HG03457 (cell line): Measurements from ENCODE around the gene NRF1.
"Not testable (repeated sequence)": the region's sequence is repeated elsewhere in the genome, so short reads cannot be mapped to it uniquely, and the experiment has no call there.

Experiments
- ATAC-seq: cut with Tn5 transposase; IDR thresholded peaks from one replicate; pipeline ENCODE4 v1.9.1; 2021; ENCODE audit warnings: moderate number of reproducible peaks; ENCODE audit not compliant: unreplicated experiment

The NRF1 gene

GRCh38 chr7:129644634-129645230 lies 33.2 kb downstream of the NRF1 start:
- ATAC-seq: no peak

DNA sequence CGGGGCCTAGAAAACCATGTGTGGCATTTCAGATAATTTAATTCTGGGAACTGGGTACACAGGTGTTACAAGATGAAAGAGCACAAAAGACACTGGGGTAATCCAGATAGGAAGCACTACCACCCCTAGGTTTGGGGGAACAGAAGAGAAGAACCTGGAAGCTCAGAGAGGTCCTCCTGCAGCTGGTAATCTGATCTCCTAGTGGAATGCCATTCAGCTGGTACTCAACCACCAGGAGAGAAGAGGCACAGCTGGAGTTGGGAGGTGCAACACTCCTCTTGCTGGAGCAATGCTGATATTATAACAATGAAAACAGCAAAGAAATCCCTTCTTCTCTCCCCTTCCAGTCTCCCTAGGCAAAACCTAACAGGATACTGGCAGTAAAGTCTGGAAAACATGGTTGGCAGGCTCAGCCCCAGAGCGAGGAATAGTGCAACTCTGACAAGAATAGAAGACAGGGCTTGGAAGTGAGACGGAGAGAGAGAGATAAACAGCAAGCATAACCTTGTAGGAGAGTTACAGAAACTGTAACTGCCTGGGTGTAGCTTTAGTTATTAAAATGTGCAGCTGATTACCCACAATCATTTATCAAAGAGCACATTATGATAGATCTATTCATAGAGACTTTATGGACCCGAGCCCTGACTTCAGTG lies 35.0 kb downstream of the NRF1 start:
- no peak for ATAC-seq

- no peak for ATAC-seq
Observed at GRCh38 chr7:129649128-129649690, 37.7 kb downstream of the NRF1 start.

- no peak for ATAC-seq
Observed at GRCh38 chr7:129650056-129650758, 38.7 kb downstream of the NRF1 start.

DNA sequence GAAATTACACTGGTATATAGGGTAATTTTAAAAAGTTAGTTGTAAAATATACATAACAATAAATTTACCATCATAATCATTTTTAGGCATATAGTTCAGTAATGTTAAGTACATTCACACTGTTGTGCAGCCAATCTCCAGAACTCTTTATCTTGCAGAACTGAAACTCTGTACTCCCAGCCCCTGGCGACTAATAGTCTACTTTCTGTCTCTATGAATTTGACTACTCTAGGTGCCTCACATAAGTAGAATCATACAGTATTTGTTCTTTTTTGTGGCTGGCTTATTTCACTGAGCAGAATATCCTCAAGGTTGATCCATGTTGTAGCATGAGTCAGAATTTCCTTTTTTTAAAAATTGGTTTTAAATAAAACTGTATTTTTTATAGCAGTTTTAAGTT lies 41.4 kb downstream of the NRF1 start:
- peak; percentile 61 for ATAC-seq

DNA sequence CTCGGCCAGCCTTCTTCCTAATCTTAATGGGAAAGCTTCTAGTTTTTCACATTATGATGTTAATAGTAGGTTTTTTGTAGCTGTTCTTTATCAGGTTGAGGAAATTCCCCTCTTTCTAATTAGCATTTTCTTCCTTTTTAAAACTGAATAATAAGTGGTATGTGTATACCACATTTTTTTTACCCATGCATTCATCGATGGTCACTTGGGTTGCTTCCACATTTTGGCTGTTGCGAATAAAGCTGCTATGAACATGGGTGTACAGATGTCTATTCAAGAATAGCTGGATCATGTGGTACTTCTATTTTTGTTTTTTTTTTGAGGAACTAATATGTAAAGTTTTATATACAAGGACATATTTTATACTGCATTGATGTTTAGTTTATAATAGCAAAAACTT lies 44.3 kb downstream of the NRF1 start:
- ATAC-seq: no peak

DNA sequence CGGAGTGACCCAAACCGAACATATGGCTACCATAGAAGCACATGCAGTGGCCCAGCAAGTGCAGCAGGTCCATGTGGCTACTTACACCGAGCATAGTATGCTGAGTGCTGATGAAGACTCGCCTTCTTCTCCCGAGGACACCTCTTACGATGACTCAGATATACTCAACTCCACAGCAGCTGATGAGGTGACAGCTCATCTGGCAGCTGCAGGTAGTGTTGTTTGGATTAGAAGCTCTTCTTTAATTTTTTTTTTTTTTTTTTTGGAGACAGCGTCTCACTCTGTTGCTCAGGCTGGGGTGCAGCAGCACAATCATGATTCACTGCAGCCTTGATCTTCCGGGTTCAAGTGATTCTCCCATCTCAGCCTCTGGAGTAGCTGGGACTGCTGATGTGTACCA lies 45.8 kb downstream of the NRF1 start:
- ATAC-seq: no peak

DNA sequence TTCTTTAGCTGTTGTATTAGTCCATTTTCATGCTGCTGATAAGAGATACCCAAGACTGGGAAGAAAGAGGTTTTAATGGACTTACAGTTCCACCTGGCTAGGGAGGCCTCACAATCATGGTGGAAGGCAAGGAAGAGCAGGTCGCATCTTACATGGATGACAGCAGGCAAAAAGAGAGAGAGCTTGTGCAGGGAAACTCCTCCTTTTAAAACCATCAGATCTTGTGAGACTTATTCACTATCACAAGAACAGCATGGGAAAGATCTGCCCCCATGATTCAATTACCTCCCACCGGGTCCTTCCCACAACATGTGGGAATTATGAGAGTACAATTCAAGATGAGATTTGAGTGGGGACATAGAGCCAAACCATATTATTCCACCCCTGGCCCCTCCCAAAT lies 48.4 kb downstream of the NRF1 start:
- not testable (repeated sequence) for ATAC-seq

DNA sequence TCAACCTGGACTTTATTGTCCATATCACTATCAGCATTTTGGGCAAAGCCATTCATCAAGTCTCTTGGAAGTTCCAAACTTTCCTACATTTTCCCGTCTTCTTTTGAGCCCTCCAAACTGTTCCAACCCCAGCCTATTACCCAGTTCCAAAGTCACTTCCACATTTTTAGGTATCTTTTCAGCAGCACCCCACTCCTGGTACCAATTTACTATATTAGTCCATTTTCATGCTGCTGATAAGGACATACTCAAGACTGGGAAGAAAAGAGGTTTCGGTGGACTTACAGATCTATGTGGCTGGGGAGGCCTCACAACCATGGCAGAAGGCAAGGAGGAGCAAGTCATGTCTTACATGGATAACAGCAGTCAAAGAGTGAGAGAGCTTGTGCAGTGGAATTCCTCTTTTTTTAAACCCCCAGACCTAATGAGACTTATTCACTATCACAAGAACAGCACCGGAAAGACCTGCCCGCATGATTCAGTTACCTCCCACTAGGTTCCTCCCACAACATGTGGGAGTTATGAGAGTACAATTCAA lies 50.2 kb downstream of the NRF1 start:
- no peak for ATAC-seq

DNA sequence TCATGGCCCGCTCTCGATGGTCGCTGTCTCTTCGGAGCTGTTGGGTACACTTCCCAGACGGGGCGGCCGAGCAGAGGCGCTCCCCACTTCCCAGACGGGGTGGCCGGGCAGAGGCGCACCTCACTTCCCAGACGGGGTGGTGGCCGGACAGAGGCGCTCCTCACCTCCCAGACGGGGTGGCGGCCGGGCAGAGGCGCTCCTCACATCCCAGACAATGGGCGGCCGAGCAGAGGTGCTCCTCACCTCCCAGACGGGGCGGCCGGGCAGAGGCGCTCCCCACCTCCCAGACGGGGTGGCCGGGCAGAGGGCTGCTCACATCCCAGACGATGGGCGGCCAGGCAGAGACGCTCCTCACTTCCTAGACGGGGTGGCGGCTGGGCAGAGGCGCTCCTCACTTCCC lies 51.7 kb downstream of the NRF1 start:
- ATAC-seq: not testable (repeated sequence)

DNA sequence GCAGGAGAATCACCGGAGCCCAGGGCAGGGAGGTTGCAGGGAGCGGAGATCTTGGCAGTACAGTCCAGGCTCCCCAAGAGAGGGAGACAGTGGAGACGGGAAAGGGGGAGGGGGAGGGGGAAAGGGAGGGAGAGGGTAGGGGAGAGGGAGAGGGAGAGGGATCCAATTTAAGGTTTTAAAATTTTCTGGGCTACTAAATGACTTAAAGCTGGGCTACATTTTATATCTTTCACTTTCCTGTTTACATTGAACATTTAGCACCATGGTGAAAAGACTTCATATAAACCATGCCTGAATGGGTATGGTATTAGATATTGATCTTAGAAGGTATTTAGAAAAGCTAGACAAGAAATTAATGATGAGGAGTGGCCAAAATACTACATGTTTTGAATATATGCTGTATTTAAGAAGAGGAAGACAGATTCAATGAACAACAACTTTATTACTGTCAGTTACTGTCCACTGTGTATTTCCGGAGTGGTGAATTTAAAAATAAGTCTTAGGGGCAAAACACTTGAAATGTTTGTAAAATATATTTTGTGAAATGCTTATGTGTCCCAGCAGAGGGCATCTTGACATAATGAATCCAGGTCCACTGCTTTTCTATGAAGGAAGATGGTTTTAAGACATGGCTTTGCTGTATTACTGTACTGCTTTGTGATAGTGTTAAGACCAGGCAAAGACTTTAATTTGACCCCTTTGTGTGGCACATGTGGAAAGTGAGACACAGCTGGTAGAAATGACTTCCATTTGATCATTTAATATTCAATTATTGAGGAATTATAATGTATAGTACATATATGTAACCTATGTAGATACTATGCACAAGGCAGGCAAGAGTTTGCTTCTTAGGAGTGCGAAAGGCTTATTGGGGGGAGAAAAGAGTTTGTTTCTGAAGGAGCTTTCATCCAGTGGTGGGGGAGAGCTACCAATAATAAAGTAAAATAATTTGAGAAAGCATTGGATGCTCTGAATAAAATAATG lies 52.8 kb downstream of the NRF1 start:
- ATAC-seq: no peak

DNA sequence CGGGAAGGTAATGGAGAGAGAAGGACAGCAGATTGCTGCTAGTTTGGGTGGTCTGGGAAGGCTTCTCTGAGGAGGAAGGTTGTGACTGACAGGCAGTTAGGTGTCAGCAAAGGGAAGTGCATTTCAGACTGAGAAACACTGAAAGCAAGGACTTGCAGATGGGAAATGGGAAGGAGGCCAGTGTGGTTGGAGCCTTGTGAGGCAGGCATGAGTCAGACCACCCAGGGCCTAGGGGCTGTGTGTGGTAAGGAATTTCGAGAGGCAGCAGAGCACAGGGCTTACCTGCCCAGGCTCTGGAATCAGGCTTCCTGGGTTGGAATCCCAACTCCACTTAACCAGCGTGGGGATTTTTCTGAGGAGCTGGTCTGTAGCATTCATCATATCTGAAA lies 53.5 kb downstream of the NRF1 start:
- no peak for ATAC-seq

DNA sequence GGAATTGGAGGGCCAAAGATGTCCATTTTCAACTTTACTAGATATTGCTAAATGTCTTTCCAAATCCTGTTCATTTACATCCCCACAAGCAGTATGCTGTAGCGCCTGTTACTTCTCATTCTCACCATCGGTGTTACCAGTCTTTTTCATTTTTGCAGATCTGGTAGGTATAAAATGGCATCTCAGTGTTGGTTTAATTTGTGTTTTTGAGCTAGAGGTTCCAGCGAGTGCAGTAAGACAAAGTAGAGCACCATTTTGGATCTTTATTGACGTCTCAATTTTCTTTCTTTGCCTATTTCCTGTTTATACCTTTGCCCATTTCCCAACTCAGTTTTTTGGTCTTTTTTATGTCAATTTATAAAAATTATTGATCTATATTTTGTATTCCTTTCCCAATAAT lies 55.6 kb downstream of the NRF1 start:
- no peak for ATAC-seq

- ATAC-seq: no peak
Observed at GRCh38 chr7:129667551-129667950, 56.0 kb downstream of the NRF1 start.

- ATAC-seq: no peak
Observed at GRCh38 chr7:129669901-129670300, 58.4 kb downstream of the NRF1 start.

GRCh38 chr7:129670656-129671055 lies 59.1 kb downstream of the NRF1 start:
- no peak for ATAC-seq

DNA sequence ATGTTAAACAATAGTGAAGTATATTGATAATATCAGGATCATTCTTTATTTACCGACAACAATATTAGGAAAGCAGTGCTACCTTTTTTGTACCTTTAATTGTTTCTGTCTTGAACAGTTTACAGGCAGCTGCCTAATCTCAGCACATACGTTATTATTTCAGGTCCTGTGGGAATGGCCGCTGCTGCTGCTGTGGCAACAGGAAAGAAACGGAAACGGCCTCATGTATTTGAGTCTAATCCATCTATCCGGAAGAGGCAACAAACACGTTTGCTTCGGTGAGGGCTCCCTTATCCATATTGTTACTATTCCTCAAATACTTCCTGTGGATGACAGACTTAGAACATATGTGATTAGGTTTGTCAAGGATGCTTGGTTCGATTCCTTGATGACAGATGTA lies 59.7 kb downstream of the NRF1 start:
- ATAC-seq: no peak

DNA sequence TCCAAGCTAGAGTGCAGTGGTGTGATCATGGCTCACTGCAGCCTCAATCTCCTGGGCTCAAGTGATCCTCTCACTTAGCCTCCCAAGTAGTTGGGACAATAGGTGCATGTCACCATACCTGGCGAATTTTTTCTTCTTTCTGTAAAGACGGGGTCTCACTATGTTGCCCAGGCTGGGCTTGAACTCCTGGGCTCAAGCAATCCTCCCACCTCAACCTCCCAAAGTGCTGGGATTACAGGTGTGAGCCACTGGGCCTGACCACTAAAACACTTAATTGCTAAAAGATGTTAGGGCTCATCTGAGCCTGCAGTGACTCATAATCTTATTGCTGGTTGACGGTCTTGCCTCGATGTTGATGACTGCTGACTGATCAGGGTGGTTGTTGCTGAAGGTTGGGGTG lies 63.0 kb downstream of the NRF1 start:
- not testable (repeated sequence) for ATAC-seq

- no peak for ATAC-seq
Observed at GRCh38 chr7:129675521-129675920, 64.0 kb downstream of the NRF1 start.

- no peak for ATAC-seq
Observed at GRCh38 chr7:129676017-129676897, 64.7 kb downstream of the NRF1 start.
